ENCODE data around the gene C11orf98. TPM values are rescaled to one million over a fixed set of nuclear protein-coding genes. Genes with fewer than 3 reads are reported as not detected.
"Not testable (repeated sequence)": the region's sequence is repeated elsewhere in the genome, so short reads cannot be mapped to it uniquely, and the experiment has no call there.

C11orf98 gene
- total RNA-seq, 1 donor from 2014 or later: 33.0 TPM

- intact Hi-C loops (cut with DNase I): loop anchor here (5.0 kb wide), 3 partner anchors 41 to 119 kb away; partner anchors contain the start of genes AHNAK, BSCL2, GNG3 and HNRNPUL2
- DNase-seq (ENCODE audit: missing footprints) (no peak), ATAC-seq (no peak)
Measured at GRCh38 chr11:62666259-62666926, 1.4 kb upstream of the C11orf98 start.

GRCh38 chr11:62665599-62666258 lies 719 bp upstream of the C11orf98 start:
- DNase-seq (ENCODE audit: missing footprints) (peak; percentile 83), ATAC-seq (peak; percentile 68)
- intact Hi-C loops (cut with DNase I): loop anchor here (1.0 to 5.0 kb wide), 4 partner anchors 12 to 118 kb away; partner anchors contain the start of genes AHNAK, BSCL2, GNG3 and HNRNPUL2

GRCh38 chr11:62664405-62665074 lies 470 bp downstream of the C11orf98 start:
- no peak for DNase-seq (ENCODE audit: missing footprints)
- ATAC-seq: peak; percentile 12
- intact Hi-C loops (cut with DNase I): loop anchor here (1.0 to 5.0 kb wide), 5 partner anchors 11 to 117 kb away; partner anchors contain the start of genes AHNAK, BSCL2, EML3 and GNG3

GRCh38 chr11:62656796-62657429 lies 8.1 kb downstream of the C11orf98 start:
- ATAC-seq (no peak), DNase-seq (ENCODE audit: missing footprints) (no peak)
- intact Hi-C loops (cut with DNase I): no loop called here

GRCh38 chr11:62654297-62654696 lies 10.7 kb downstream of the C11orf98 start:
- intact Hi-C loops (cut with DNase I): no loop called here
- DNase-seq (ENCODE audit: missing footprints): no peak
- ATAC-seq: no peak

GRCh38 chr11:62652161-62653006 lies 12.6 kb downstream of the C11orf98 start:
- no peak for ATAC-seq

GRCh38 chr11:62650283-62650682 lies 14.7 kb downstream of the C11orf98 start:
- intact Hi-C loops (cut with DNase I); ATAC-seq; DNase-seq (ENCODE audit: missing footprints): not testable (repeated sequence)

More at GRCh38 chr11:62652161-62653006, 12.6 kb downstream of the C11orf98 start:
- DNase-seq (ENCODE audit: missing footprints): no peak
- intact Hi-C loops (cut with DNase I): loop anchor here (1.0 kb wide), 1 partner anchor 13 kb away; the partner anchor contains the start of genes C11orf98 and CSKMT

- ATAC-seq: no peak
- intact Hi-C loops (cut with DNase I): no loop called here
- no peak for DNase-seq (ENCODE audit: missing footprints)
Measured at GRCh38 chr11:62649486-62649885, 15.5 kb downstream of the C11orf98 start.

GRCh38 chr11:62648967-62649364 lies 16.0 kb downstream of the C11orf98 start:
- no peak for ATAC-seq
- no peak for DNase-seq (ENCODE audit: missing footprints)
- intact Hi-C loops (cut with DNase I): no loop called here

GRCh38 chr11:62648185-62648966 lies 16.6 kb downstream of the C11orf98 start:
- no peak for DNase-seq (ENCODE audit: missing footprints)
- ATAC-seq: no peak
- intact Hi-C loops (cut with DNase I): no loop called here

- DNase-seq (ENCODE audit: missing footprints): no peak
- ATAC-seq: no peak
- intact Hi-C loops (cut with DNase I): no loop called here
Measured at GRCh38 chr11:62647609-62648005, 17.4 kb downstream of the C11orf98 start.

GRCh38 chr11:62646825-62647608 lies 18.0 kb downstream of the C11orf98 start:
- intact Hi-C loops (cut with DNase I): no loop called here
- ATAC-seq (no peak), DNase-seq (ENCODE audit: missing footprints) (no peak)

GRCh38 chr11:62645946-62646824 lies 18.8 kb downstream of the C11orf98 start, which contains the start of gene GANAB:
TSS of gene GANAB (minus strand) at chr11:62646613. CDS start at chr11:62646599, 14 bp downstream.
- intact Hi-C loops (cut with DNase I): loop anchor here (2.0 kb wide), 1 partner anchor 23 kb away; no protein-coding TSS in a partner anchor
- DNase-seq (ENCODE audit: missing footprints): peak; percentile 100
- ATAC-seq: peak; percentile 98

- ATAC-seq (no peak), DNase-seq (ENCODE audit: missing footprints) (no peak)
Measured at GRCh38 chr11:62645671-62645945, 19.4 kb downstream of the C11orf98 start.

GRCh38 chr11:62644220-62644619 lies 20.8 kb downstream of the C11orf98 start:
- intact Hi-C loops (cut with DNase I): loop anchor here (2.0 kb wide), 1 partner anchor 21 kb away; no protein-coding TSS in a partner anchor
- DNase-seq (ENCODE audit: missing footprints) (no peak), ATAC-seq (no peak)

More at GRCh38 chr11:62645671-62645945, 19.4 kb downstream of the C11orf98 start:
- intact Hi-C loops (cut with DNase I): loop anchor here (2.0 kb wide), 1 partner anchor 23 kb away; no protein-coding TSS in a partner anchor

GRCh38 chr11:62632492-62632891 lies 32.5 kb downstream of the C11orf98 start:
- intact Hi-C loops (cut with DNase I): no loop called here
- ATAC-seq: no peak
- DNase-seq (ENCODE audit: missing footprints): no peak

All from Right ventricle myocardium inferior (tissue), 1 donor.